Choroid plexus epithelial cell (primary cell): ENCODE measurements around the gene USP6NL.

ENCODE experiments used
- DNase-seq: peaks from one replicate; pipeline ENCODE4 v3.0.0-alpha.2; 2010; ENCODE audit warnings: low read depth
- H3K4me3 ChIP-seq: 2 replicates; pipeline ENCODE4 v1.5.1; 2011; ENCODE audit warnings: low read depth, mild to moderate bottlenecking, control low read depth, low read length, moderate library complexity
- TF ChIP-seq, protein P1 (sequence below): conservative IDR thresholded peaks from 2 replicates; pipeline ENCODE4 v1.5.1; 2011; ENCODE audit warnings: low read depth, mild to moderate bottlenecking, control low read depth, inconsistent platforms, low read length, moderate library complexity

The USP6NL gene

DNA sequence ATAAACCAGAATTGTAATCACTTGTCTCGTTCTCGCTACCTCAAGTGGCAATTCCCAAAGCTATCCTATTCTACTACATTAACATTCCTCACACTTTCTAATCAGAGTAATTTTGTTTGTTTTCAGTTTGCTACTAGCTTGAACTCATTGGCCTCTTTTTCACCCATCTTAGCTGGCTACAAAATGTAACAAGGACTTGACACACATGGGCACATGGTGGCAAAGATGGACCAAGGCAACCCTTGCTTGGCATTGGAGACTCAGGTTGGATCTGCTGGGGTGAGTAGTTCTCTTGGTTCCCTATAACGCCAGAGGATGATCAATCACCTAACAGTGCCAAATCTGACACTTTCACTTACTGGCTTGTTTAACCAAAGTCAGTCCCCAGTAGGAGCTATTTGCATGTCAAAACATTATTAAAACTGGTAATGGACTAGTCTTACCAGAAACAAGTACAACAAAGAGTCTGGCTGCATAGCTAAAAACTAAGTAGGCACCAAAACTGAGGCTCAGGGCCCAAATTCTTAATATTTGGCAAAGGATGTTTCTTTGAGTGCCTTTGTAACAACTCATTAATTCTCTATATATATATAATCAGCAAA is 1.9 kb downstream of the USP6NL start:
- TF ChIP-seq, protein P1, sequence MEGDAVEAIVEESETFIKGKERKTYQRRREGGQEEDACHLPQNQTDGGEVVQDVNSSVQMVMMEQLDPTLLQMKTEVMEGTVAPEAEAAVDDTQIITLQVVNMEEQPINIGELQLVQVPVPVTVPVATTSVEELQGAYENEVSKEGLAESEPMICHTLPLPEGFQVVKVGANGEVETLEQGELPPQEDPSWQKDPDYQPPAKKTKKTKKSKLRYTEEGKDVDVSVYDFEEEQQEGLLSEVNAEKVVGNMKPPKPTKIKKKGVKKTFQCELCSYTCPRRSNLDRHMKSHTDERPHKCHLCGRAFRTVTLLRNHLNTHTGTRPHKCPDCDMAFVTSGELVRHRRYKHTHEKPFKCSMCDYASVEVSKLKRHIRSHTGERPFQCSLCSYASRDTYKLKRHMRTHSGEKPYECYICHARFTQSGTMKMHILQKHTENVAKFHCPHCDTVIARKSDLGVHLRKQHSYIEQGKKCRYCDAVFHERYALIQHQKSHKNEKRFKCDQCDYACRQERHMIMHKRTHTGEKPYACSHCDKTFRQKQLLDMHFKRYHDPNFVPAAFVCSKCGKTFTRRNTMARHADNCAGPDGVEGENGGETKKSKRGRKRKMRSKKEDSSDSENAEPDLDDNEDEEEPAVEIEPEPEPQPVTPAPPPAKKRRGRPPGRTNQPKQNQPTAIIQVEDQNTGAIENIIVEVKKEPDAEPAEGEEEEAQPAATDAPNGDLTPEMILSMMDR: no peak

DNA sequence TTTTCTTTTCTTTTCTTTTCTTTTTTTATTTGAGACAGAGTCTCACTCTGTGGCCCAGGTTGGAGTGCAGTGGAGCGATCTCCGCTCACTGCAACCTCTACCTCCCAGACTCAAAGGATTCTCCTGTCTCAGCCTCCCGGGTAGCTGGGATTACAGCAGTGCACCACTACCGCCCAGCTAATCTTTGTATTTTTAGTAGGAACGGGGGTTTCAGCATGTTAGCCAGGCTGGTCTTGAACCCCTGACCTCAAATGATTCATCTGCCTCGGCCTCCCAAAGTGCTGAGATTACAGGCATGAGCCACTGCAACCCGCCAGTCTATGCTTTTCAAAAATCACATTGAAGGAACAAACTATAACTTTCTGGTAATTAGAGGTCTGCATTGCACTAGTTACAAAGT is 2.4 kb downstream of the USP6NL start:
- TF ChIP-seq, protein P1: no peak
- no peak overlapping the region for H3K4me3 ChIP-seq

More for the DNA sequence above, 1.9 kb downstream of the USP6NL start:
- DNase-seq: no peak
- H3K4me3 ChIP-seq: no peak overlapping the region

DNA sequence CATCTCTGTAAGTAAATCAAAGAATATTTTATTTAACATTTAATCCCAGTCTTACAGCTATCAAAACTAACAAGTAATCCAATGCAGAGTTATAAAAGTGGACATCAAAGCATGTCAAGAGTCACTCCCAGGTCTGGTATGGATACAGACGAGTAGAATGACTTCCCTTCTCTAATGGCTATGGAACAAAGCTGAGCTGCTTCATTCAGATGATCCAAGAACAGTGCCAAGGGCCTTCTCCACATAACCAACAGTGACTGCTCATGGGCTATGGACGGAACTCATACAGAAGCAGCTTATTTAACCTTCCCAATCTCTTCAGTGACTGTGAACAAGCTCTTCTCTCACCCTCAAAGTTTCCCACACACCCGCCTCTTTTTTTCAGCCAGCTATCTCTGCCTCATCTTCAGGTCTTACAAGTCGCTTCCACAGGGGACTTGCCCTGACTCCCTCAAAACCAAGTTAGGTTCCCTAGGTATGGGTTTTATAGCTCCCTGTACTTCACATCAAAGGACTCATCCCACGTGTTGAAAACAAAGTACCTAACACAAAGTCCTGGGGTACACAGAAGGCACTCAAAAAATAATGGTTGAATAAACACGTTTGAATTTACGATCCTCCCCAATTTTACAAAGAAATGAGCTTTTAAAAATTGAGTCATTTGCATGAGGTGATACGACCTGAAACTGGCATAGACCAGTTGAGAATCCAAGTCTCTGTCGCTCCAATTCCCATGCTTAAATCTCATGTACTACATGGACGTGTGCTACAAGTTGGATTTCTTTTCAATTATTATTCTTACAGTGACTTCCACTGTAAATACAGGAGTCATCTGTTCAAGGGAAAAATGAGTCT is 3.1 kb downstream of the USP6NL start:
- DNase-seq: no peak
- TF ChIP-seq, protein P1: no peak
- no peak overlapping the region for H3K4me3 ChIP-seq

More for the DNA sequence above, 2.4 kb downstream of the USP6NL start:
- no peak for DNase-seq

DNA sequence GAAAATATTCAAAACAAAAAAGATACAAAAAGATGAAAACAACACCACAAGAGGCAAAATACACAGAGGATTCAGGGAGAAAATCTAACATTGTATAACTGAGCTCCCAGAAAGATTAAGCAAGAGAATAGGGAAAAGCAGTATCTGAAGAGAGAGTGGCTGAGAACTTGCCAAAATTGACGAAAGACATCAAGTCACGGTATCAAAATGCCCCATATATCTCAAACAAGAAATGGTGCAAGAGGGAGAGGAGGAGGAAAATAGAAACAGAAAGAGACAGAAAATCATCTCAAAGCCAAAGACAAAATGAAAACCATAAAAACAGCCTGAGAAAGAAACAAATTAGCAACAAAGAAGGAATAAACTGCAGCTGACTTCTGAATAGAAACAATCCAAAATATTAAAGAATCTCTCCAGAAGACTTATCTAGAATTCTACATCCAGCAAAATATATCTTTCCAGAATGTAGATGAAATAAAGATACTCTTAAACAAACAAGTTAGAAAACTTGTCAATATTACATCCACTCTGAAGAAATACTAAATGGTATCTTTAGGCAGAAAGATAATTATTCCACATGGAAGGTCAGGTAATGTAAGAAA is 5.5 kb downstream of the USP6NL start:
- TF ChIP-seq, protein P1: no peak
- no peak for DNase-seq
- H3K4me3 ChIP-seq: no peak overlapping the region

DNA sequence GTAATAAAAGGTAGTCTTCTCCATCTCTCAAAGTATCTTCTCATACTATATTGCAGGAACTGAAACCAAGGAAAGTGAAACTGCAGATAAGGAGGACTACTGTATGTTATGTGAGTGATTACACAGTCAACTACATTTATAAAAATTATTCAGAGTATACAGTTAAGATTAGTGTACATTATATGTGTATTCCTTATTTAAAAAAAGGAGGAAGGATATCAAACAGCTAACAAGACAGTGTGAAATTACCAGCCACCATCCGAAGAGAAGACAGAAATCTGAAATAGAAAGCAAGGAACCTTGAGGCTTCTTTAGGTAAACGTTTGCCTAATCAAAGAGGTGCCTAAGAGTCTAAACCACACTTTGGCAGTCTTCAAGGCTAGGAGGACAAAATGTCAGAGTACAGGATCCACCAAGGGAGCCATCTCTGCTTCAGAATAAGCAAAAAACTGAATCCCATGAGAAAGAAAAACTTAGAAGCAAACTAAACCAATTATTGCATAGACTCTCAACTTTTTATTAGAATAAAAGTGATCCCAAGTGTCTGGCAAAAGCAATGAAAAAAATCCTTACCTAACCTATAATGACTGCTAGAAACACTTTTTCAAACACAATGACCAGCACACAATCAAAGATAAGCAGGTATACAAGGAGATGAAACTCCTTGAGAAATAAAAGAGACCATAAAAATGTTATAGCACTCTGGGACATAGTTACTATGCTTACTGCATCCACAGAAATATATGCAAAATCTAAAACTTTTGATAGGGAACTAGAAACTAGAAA is 6.4 kb downstream of the USP6NL start:
- TF ChIP-seq, protein P1: no peak
- DNase-seq: peak; percentile 23
- H3K4me3 ChIP-seq: no peak overlapping the region

DNA sequence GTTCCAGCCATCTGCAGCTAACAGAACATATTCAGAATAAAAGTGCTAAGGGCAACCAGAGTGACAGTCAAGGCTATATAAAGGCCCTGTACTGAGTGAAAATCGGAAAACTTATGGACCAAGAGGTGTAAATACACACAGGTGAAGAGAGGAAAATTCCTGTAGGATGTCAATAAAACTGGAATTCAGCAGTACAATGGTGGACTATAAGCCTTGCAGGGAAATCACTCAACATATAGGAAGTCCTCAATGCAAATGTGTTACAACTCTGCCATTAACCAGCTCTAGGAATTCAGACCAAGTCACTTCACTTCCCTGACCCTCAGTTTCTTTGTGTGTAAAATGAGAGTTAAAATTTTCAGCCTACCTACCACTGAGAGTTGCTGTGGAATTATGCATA is 7.7 kb downstream of the USP6NL start:
- TF ChIP-seq, protein P1: no peak
- no peak overlapping the region for H3K4me3 ChIP-seq

More for the DNA sequence above, 7.7 kb downstream of the USP6NL start:
- DNase-seq: no peak
